ENCODE data around the gene SORL1.

SORL1 gene

GRCh38 chr11:121535129-121535796, 83.1 kb downstream of the SORL1 start:
- no peak for DNase-seq (ENCODE audit: low read depth)

- DNase-seq (ENCODE audit: low read depth): no peak
Observed at GRCh38 chr11:121536126-121536525, 84.0 kb downstream of the SORL1 start.

- no peak for DNase-seq (ENCODE audit: low read depth)
Observed at GRCh38 chr11:121538054-121538453, 85.9 kb downstream of the SORL1 start.

GRCh38 chr11:121539000-121539399, 86.9 kb downstream of the SORL1 start:
- no peak for DNase-seq (ENCODE audit: low read depth)

GRCh38 chr11:121540627-121541026, 88.5 kb downstream of the SORL1 start:
- no peak for DNase-seq (ENCODE audit: low read depth)

GRCh38 chr11:121543836-121544380, 91.8 kb downstream of the SORL1 start:
- no peak for DNase-seq (ENCODE audit: low read depth)

- DNase-seq (ENCODE audit: low read depth): no peak
Observed at GRCh38 chr11:121544956-121545355, 92.8 kb downstream of the SORL1 start.

- DNase-seq (ENCODE audit: low read depth): no peak
Observed at GRCh38 chr11:121547574-121547973, 95.5 kb downstream of the SORL1 start.

GRCh38 chr11:121550247-121551030, 98.3 kb downstream of the SORL1 start:
- DNase-seq (ENCODE audit: low read depth): no peak

- DNase-seq (ENCODE audit: low read depth): no peak
Observed at GRCh38 chr11:121551463-121551862, 99.3 kb downstream of the SORL1 start.

GRCh38 chr11:121552154-121552553, 100.0 kb downstream of the SORL1 start:
- no peak for DNase-seq (ENCODE audit: low read depth)

- no peak for DNase-seq (ENCODE audit: low read depth)
Observed at GRCh38 chr11:121552644-121553043, 100.5 kb downstream of the SORL1 start.

- DNase-seq (ENCODE audit: low read depth): no peak
Observed at GRCh38 chr11:121553389-121553788, 101.3 kb downstream of the SORL1 start.

GRCh38 chr11:121553806-121554205, 101.7 kb downstream of the SORL1 start:
- no peak for DNase-seq (ENCODE audit: low read depth)

GRCh38 chr11:121554552-121554951, 102.4 kb downstream of the SORL1 start:
- no peak for DNase-seq (ENCODE audit: low read depth)

- DNase-seq (ENCODE audit: low read depth): no peak
Observed at GRCh38 chr11:121555121-121555520, 103.0 kb downstream of the SORL1 start.

GRCh38 chr11:121556937-121557336, 104.8 kb downstream of the SORL1 start:
- DNase-seq (ENCODE audit: low read depth): no peak

- DNase-seq (ENCODE audit: low read depth): no peak
Observed at GRCh38 chr11:121557348-121557747, 105.2 kb downstream of the SORL1 start.

- no peak for DNase-seq (ENCODE audit: low read depth)
Observed at GRCh38 chr11:121559606-121560200, 107.6 kb downstream of the SORL1 start.

- no peak for DNase-seq (ENCODE audit: low read depth)
Observed at GRCh38 chr11:121560236-121560635, 108.1 kb downstream of the SORL1 start.

- no peak for DNase-seq (ENCODE audit: low read depth)
Observed at GRCh38 chr11:121561240-121561639, 109.1 kb downstream of the SORL1 start.

GRCh38 chr11:121561716-121562115, 109.6 kb downstream of the SORL1 start:
- no peak for DNase-seq (ENCODE audit: low read depth)

- no peak for DNase-seq (ENCODE audit: low read depth)
Observed at GRCh38 chr11:121563003-121563402, 110.9 kb downstream of the SORL1 start.

Measured in activated T-helper 1 cell treated with Interleukin-2 at 50 U/mL for 16 hours (primary cell).